HL-60 (cell line): Measurements from ENCODE around the gene TREML1.

Source experiments
- DNase-seq, 2 experiments: peaks; one replicate each; pipeline ENCODE4 v3.0.0-alpha.2; 2010 to 2020; ENCODE audit warnings: low read depth in 1 of 2, low spot score in 1 of 2
- H3K27ac ChIP-seq: fragments of 250-450 bp; sonication (Bioruptor Pico); replicated peaks from 2 replicates; pipeline ENCODE4 v1.5.1; 2020; ENCODE audit warnings: mild to moderate bottlenecking, moderate library complexity
- H3K27me3 ChIP-seq: fragments of 250-450 bp; sonication (Bioruptor Pico); 2 replicates; pipeline ENCODE4 v1.5.1; 2021; ENCODE audit warnings: mild to moderate bottlenecking, moderate library complexity; ENCODE audit not compliant: insufficient read depth, poor library complexity, severe bottlenecking
- H3K4me3 ChIP-seq: replicated peaks from 2 replicates; pipeline ENCODE4 v1.5.1; 2011; ENCODE audit warnings: mild to moderate bottlenecking, control low read depth, low read length; ENCODE audit not compliant: insufficient read depth
- CTCF ChIP-seq: IDR thresholded peaks from one replicate; pipeline ENCODE4 v1.5.1; 2011; ENCODE audit warnings: low read length, control low read depth, inconsistent platforms; ENCODE audit not compliant: insufficient read depth
- GABPA ChIP-seq: IDR thresholded peaks from 2 replicates; pipeline ENCODE4 v1.6.1; 2012; ENCODE audit warnings: low read depth
- POLR2AphosphoS5 ChIP-seq: IDR thresholded peaks from 2 replicates; pipeline ENCODE4 v1.6.1; 2012; ENCODE audit warnings: low read depth
- REST ChIP-seq: IDR thresholded peaks from 2 replicates; pipeline ENCODE4 v1.6.1; 2012; ENCODE audit warnings: low read depth; ENCODE audit not compliant: insufficient replicate concordance
- SPI1 ChIP-seq: IDR thresholded peaks from 2 replicates; pipeline ENCODE4 v1.6.1; 2012; ENCODE audit warnings: low read depth, mild to moderate bottlenecking, borderline replicate concordance

The TREML1 gene

GRCh38 chr6:41147917-41148316 is 6.2 kb downstream of the TREML1 start:
- Histone ChIP-seq H3K27me3 (no peaks in the 10 kb centered on the region), H3K4me3 (no peak overlapping the region), H3K27ac (no peak overlapping the region)
- no peak for DNase-seq
- TF ChIP-seq REST (no peak), SPI1 (no peak), CTCF (no peak), POLR2AphosphoS5 (no peak), GABPA (no peak)

GRCh38 chr6:41136911-41137310 is 17.2 kb downstream of the TREML1 start:
- no peaks in the 10 kb centered on the region for H3K27me3 ChIP-seq
- H3K27ac ChIP-seq = no peak overlapping the region
- H3K4me3 ChIP-seq = no peak overlapping the region
- TF ChIP-seq REST (no peak), SPI1 (no peak), GABPA (no peak), POLR2AphosphoS5 (no peak), CTCF (no peak)
- no peak for DNase-seq

- Histone ChIP-seq H3K4me3 (no peak overlapping the region), H3K27me3 (no peaks in the 10 kb centered on the region), H3K27ac (no peak overlapping the region)
- DNase-seq = no peak
- TF ChIP-seq CTCF (no peak), SPI1 (peak; percentile 9; the same call in 1 of the 2 replicates), GABPA (no peak)
These were observed 18.9 kb downstream of the TREML1 start for GRCh38 chr6:41135062-41135832.

- no peak for DNase-seq
- H3K27me3 ChIP-seq = no peaks in the 10 kb centered on the region
- H3K27ac ChIP-seq = no peak overlapping the region
- no peak overlapping the region for H3K4me3 ChIP-seq
- no peak for TF ChIP-seq GABPA
- no peak for TF ChIP-seq REST
- no peak for TF ChIP-seq CTCF
- no peak for TF ChIP-seq POLR2AphosphoS5
- no peak for TF ChIP-seq SPI1
These were observed 21.9 kb downstream of the TREML1 start for GRCh38 chr6:41132254-41132653.
